ENCODE results near the gene IGLL5.
"Not testable (repeated sequence)": the region's sequence is repeated elsewhere in the genome, so short reads cannot be mapped to it uniquely, and the experiment has no call there.

Gene IGLL5

GRCh38 chr22:22884888-22885840 is 2.5 kb upstream of the IGLL5 start:
- no peak for DNase-seq

GRCh38 chr22:22886546-22886945 is 1.1 kb upstream of the IGLL5 start:
- no peak for DNase-seq

GRCh38 chr22:22888571-22889353 is 1.1 kb downstream of the IGLL5 start:
- no peak for DNase-seq

- DNase-seq = no peak
These were observed 2.5 kb downstream of the IGLL5 start for GRCh38 chr22:22890085-22890484.

GRCh38 chr22:22891139-22891621 is 3.6 kb downstream of the IGLL5 start:
- DNase-seq = no peak

- DNase-seq = no peak
These were observed 4.8 kb downstream of the IGLL5 start for GRCh38 chr22:22892096-22893052.

- no peak for DNase-seq
These were observed 5.6 kb downstream of the IGLL5 start for GRCh38 chr22:22893077-22893805.

GRCh38 chr22:22893891-22894739 is 6.5 kb downstream of the IGLL5 start:
- no peak for DNase-seq

- DNase-seq = no peak
These were observed 7.4 kb downstream of the IGLL5 start for GRCh38 chr22:22894740-22895731.

- no peak for DNase-seq
These were observed 8.3 kb downstream of the IGLL5 start for GRCh38 chr22:22895776-22896445.

- DNase-seq = no peak
These were observed 9.0 kb downstream of the IGLL5 start for GRCh38 chr22:22896601-22897000.

- no peak for DNase-seq
These were observed 9.5 kb downstream of the IGLL5 start for GRCh38 chr22:22897091-22897490.

GRCh38 chr22:22897947-22898346 is 10.3 kb downstream of the IGLL5 start:
- no peak for DNase-seq

GRCh38 chr22:22898411-22898950 is 10.9 kb downstream of the IGLL5 start:
- DNase-seq = not testable (repeated sequence)

- DNase-seq = not testable (repeated sequence)
These were observed 11.9 kb downstream of the IGLL5 start for GRCh38 chr22:22899342-22900080.

- DNase-seq = not testable (repeated sequence)
These were observed 13.1 kb downstream of the IGLL5 start for GRCh38 chr22:22900527-22901205.

- no peak for DNase-seq
These were observed 14.1 kb downstream of the IGLL5 start for GRCh38 chr22:22901578-22902218.
